Mesenteric fat pad (tissue), 1 donor: Measurements from ENCODE around the gene TRHDE. TPM values are rescaled to one million over a fixed set of nuclear protein-coding genes. Genes with fewer than 3 reads are reported as not detected.

Experiments used
- DNase-seq: peaks from one replicate; pipeline ENCODE4 v3.0.0-alpha.2; 2020; ENCODE audit warnings: low spot score
- total RNA-seq: library from RNA; stranded (reverse); fragmentation: NEBNext Ultra II Directional; extraction: Animal tissue kit (Norgen Biotek cat#: 25700); gene quantifications from one replicate; pipeline ENCODE4 v1.2.1, GENCODE V29; 2021
- donor health status: DM: yes; HTN: yes; CAD: no.

TRHDE gene
- total RNA-seq, 1 donor from 2014 or later = 14.5 TPM

- no peak for DNase-seq
Observed at GRCh38 chr12:72442217-72442616, 170.0 kb downstream of the TRHDE start.

DNA sequence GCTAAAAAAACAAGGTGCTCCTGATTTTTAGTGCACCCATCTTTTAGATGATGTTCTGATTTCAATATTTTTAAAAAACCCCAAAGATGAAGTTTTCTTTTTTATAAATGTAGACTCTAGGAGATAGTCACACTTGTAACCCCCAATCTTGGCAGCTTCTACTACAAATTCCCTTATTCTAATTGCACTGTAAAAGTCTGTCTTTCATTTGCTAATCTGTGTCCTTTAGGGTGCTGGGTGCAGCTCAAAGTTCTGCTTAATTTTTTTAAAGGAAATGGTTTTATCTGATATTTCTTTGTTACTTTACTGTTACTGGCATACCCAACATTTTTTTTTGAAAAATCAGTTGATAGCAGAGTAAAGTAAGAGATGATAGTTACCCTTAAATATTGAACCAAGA is 172.0 kb downstream of the TRHDE start:
- DNase-seq = no peak

- DNase-seq = no peak
Observed at GRCh38 chr12:72444566-72444965, 172.4 kb downstream of the TRHDE start.

- DNase-seq = no peak
Observed at GRCh38 chr12:72448089-72448488, 175.9 kb downstream of the TRHDE start.

DNA sequence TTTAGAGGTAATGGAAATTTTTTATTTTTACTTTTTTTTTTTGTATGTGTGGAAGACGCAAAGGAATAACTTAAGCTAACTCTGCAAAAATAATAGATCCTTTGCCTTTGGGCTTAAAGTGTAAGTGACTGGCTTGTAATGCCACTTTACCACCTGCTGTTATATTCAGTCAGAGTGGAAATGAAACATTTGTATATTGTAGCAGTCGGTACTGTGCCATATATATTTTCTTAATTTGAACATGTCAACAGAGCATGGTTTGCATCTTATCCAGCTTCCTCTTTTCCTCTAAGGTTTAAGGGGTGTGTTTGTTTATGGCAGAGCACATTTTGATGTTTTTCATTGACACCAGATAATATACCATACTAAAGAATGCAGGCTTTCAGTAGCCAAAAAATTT is 176.6 kb downstream of the TRHDE start:
- DNase-seq = no peak

DNA sequence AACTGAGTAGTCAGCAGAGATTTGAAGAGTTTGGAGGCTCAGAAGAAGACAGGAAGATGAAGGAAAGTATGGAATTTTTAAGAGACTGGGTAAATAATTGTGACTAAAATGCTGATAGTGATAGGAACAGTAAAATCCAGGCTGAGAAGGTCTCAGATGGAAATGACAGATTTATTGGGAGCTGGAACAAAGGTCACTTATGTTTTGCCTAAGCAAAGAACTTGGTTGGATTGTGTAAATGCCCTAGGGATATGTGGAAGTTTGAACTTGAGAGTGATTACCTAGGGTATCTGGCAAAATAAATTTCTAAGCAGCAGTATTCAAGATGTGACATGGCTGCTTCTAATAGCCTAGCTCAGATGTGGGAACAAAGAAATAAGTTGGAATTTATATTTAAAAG is 180.9 kb downstream of the TRHDE start:
- DNase-seq = no peak

GRCh38 chr12:72453550-72453949 is 181.4 kb downstream of the TRHDE start:
- no peak for DNase-seq

GRCh38 chr12:72464471-72464870 is 192.3 kb downstream of the TRHDE start:
- DNase-seq = no peak

DNA sequence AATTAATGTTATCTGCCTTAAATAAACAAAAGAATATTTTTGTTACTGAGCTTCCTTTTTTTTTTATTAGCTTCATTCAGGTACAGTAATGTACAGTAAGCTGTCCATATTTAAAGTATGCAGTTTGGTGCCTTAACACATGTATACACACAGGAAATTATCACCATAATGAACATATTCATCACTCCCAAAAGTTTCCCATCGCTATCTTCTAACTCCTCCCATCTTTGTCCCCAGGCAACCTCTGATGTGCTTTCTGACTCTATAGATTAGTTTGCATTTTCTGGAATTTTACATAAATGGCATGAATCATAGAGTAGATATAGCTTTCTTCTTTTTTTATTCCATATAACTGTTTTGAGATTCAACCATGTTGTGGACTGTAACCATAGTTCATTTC is 193.0 kb downstream of the TRHDE start:
- no peak for DNase-seq

DNA sequence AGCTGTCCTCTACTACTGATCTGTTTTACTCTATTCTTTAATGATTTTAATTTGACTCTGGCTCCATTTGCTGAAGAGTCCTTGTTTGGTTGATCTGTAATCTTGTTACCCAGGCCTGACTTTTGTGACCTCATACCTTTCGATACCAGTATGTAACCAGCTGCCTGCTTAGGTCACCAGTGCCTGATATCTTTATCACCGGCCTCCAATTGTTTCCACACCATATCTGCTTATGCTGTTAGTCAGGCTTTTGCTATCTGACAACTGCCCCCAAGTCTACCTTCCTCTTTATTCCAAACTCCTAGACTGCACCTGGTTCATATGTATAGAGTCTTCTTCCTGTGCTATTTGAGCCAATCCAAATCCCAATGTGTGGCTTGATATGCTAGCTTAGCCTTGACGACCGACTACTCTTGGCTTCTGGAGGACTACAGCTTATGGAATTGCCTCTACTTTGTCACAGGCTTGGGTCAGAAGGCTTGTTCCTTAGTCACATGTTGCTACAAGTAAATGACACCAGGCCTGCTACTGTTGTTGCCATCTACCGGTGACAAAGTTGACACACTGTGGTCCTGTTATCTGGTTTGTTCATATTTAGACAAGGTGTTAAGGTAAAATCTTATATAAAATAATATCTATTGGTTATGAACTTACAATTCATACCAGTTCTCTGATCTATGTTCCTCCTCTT is 193.9 kb downstream of the TRHDE start:
- no peak for DNase-seq

GRCh38 chr12:72467985-72468384 is 195.8 kb downstream of the TRHDE start:
- DNase-seq = no peak

DNA sequence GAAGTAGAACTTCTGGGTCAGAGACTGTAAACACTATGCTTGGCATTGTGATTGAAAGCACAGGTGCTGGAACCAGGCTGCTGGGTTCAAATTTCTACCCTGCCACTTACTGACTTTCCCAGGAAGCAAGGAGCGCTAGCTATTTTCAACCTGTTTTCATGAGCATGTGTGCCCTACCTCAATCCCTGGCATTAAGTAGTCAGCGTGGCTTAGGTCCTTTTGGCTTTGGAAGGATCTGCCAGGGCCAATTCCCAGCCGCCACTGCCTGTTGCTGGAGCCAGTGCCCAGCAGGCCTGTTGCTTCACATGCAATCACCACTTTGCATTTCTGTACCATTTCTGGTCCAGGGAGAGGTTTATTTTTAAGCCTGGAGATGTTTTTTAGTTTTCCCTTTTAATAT is 196.3 kb downstream of the TRHDE start:
- DNase-seq = no peak

GRCh38 chr12:72471806-72472205 is 199.6 kb downstream of the TRHDE start:
- no peak for DNase-seq

GRCh38 chr12:72472350-72472749 is 200.2 kb downstream of the TRHDE start:
- no peak for DNase-seq

GRCh38 chr12:72476301-72476700 is 204.1 kb downstream of the TRHDE start:
- no peak for DNase-seq

- DNase-seq = no peak
Observed at GRCh38 chr12:72485017-72485701, 213.0 kb downstream of the TRHDE start.

DNA sequence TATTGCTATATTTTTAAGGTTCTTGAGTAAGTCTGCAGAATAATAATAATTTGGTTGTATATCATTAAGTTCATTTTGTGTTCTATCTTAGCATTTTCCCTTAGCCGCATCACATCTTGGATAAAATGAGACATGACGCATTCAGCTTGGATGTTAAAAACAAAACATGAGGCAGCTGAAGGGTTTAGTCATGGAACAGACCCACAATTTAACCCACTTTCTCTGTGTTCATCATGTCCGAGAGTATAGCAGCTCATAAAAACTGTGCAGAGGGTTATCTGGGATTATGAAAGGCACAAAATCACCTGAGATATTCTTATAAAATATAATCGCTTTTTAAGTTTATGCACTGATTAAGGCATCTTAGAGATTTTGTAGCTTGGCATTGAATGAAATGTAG is 219.3 kb downstream of the TRHDE start:
- no peak for DNase-seq

DNA sequence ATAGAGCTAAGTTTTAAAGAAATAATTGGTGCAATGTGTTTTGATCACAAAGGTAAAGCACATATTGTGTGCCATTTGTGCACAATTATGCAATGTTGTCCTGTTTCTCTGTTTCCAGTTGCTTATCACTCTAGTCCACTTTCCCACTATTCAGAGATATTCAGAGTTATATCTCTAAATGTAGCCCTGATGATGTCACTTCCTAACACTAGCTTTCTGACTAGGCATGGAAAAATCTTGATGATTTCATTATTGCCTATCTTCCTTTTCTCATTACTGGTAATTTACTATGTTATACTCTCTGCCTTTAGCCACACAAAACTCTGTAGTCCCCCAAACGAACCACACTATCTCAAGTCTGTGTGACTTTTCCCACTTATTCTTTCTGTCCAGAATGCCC is 221.2 kb downstream of the TRHDE start:
- no peak for DNase-seq

DNA sequence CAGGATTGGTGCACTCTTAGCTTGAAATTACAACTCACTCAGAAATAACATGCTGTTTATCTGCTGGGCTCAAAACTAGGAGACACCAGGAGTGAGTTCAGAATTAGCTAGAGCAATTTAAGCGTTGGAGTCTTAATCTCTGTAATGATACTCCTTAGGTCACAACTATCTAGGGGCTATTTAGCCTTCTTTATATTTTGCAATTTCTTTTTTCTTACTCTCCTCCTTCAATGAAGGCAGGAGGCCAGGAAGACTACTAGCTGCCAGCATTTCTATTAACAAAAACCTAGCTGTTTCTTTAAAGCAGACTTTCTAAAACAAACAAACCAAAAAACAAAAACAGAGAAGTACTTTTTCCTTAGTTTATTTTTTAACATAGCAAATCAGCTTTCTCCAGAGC is 226.2 kb downstream of the TRHDE start:
- no peak for DNase-seq

DNA sequence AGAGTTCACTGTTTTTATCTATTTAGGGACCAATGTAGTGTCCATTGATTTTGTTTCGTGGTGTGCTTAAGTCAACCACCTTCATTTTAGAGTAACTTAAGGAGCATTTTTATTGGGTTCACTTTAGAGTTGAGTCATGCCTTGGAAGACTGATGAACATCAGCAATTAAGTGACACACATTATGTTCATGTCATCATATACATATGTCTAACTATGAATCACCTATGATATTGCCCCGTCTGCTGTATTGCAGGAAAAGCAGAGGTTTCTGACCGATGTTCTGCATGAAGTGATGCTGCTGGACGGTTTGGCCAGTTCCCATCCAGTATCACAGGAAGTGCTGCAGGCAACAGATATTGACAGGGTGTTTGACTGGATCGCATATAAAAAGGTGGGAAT is 227.1 kb downstream of the TRHDE start:
- no peak for DNase-seq

DNA sequence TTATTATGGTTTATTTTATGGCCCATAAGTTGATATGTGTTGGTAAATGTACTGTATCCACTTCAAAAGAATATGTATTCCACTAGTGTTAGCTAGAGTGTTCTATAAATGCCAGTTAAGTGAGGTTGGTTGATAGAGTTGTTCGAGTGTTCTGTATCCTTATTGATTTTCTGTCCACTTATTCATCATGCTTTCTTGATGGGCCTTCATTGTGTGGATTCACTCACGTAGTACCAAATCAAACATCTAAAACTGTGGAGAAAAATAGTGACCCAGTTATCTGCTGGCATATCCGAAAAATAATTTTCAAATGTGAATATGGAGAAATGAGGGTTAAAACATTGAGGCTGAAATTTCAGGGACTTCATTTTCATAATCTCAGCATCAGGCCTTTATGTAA is 230.4 kb downstream of the TRHDE start:
- no peak for DNase-seq

- DNase-seq = no peak
Observed at GRCh38 chr12:72505227-72505626, 233.1 kb downstream of the TRHDE start.

DNA sequence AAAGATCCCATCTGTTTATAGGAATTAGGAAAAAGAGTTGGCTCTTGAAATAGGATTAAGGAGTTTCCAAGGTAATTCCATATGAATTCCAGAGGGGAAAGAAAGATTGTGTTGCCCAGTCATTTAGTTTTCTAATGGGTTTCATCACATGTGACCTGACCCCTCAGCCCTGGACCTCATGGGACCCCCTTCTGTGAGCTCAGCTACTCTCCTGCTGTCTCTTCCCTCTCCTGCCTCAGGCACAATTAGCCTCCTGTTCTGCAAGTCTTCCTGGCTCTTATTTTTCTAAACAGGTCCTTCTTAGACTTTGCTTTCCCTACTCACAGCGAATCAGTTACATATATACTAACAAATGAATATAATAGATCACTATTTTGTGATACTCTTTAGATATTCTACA is 237.7 kb downstream of the TRHDE start:
- no peak for DNase-seq
